ENCODE measurements around the gene SYNGR3.

DNA sequence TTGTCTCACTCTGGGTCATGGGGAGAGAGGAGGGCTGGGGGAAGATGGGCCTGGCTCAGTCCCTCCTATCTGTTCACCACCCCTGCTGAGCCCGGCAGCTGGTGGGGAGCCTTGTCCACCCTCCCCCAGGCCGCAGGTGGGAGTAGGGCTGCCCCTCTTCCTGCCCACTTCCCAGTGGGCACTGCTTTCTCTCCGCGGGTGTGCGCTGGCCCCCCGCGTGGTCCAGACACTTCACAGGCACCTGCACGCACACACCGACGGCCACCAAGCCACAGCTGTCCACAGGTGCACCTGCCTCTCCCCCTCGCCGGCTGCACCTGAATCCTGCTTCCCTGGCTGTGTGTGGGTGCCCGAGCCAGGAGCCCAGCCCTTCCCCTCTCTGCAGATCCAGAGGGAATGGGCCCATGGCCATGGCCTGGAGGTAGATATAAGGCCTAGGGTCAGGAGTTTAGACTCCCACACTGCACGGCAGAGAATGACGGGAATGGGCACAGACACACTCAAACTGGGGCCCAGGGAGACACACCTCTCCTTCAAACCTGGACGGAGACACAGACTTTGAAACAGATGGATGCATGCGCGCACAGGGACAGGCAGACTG is 39.0 kb downstream of the SYNGR3 start:
- TF ChIP-seq TCF12 (IDR thresholded peaks at IDR 0.05; ENCODE audit: low read depth) = peak; percentile 68
- TF ChIP-seq, protein P1, sequence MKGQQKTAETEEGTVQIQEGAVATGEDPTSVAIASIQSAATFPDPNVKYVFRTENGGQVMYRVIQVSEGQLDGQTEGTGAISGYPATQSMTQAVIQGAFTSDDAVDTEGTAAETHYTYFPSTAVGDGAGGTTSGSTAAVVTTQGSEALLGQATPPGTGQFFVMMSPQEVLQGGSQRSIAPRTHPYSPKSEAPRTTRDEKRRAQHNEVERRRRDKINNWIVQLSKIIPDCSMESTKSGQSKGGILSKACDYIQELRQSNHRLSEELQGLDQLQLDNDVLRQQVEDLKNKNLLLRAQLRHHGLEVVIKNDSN (IDR thresholded peaks at IDR 0.05) = no peak
